B cell (primary cell): ENCODE results near the gene CALN1. TPM values are rescaled to one million over a fixed set of nuclear protein-coding genes. Genes with fewer than 3 reads are reported as not detected.

Source experiments
- ATAC-seq: fragments of 200-7000 bp; cut with Tn5 transposase; one replicate; pipeline ENCODE4 v1.10.0; 2021; ENCODE audit warnings: low read depth, mild to moderate bottlenecking, moderate number of reproducible peaks, moderate library complexity
- CTCF ChIA-PET: fragments of 350-600 bp; sonication (Branson Sonifier 250); formaldehyde crosslinking; loops from one replicate; lab custom pipeline; 2021; ENCODE audit warnings: antibody characterized with exemption, inconsistent platforms; lab: Charles Lee
- POLR2A ChIA-PET: fragments of 350-600 bp; sonication (Branson Sonifier 250); formaldehyde crosslinking; loops from one replicate; lab custom pipeline; 2021; ENCODE audit warnings: antibody characterized with exemption; lab: Charles Lee
- DNase-seq: peaks from one replicate; pipeline ENCODE4 v3.0.0; 2013
- H2AFZ ChIP-seq: 2 replicates; pipeline ENCODE4 v1.6.1; 2012; ENCODE audit warnings: mild to moderate bottlenecking, low read depth, low read length; ENCODE audit not compliant: insufficient read depth, poor library complexity, severe bottlenecking
- H3K27ac ChIP-seq, 2 donors: 1 replicate in 1 of 2; 2 replicates in 1 of 2; pipeline ENCODE4 v1.5.1; 2012 to 2013; ENCODE audit warnings: low read length in 2 of 2, mild to moderate bottlenecking in 2 of 2, moderate library complexity in 1 of 2
- H3K27me3 ChIP-seq, 4 experiments: fragments of 200-600 bp in 1 of 4; sonication (generic) in 1 of 4; replicated peaks in 1 of 4; 1 replicate in 2 of 4; 2 replicates in 2 of 4; pipeline versions ENCODE4 v1.6.1 to v1.7.0; 2013 to 2016; ENCODE audit warnings: low read length in 3 of 4, mild to moderate bottlenecking in 2 of 4, mixed read lengths in 1 of 4, moderate library complexity in 1 of 4; ENCODE audit not compliant: insufficient read depth in 4 of 4, control insufficient read depth in 3 of 4; ENCODE audit errors: control extremely low read depth in 1 of 4
- H3K36me3 ChIP-seq, 2 experiments: replicated peaks in 1 of 2; 1 replicate in 1 of 2; 2 replicates in 1 of 2; pipeline versions ENCODE4 v1.6.1 to v1.7.1; 2013; ENCODE audit warnings: low read length in 1 of 2; ENCODE audit not compliant: insufficient read depth in 2 of 2, control insufficient read depth in 1 of 2; ENCODE audit errors: control extremely low read depth in 1 of 2, extremely low read depth in 1 of 2
- H3K4me1 ChIP-seq, 2 donors: fragments of 200-600 bp in 1 of 2; sonication (generic) in 1 of 2; 1 replicate in 1 of 2; 2 replicates in 1 of 2; pipeline versions ENCODE4 v1.5.1 to v1.6.1; 2013 to 2017; ENCODE audit warnings: low read length in 2 of 2; ENCODE audit not compliant: control insufficient read depth in 2 of 2, insufficient read depth in 2 of 2
- H3K4me2 ChIP-seq: replicated peaks from 2 replicates; pipeline ENCODE3; 2012; ENCODE audit warnings: mild to moderate bottlenecking, low read depth, low read length; ENCODE audit not compliant: poor library complexity, severe bottlenecking
- H3K4me3 ChIP-seq, 5 experiments: fragments of 200-600 bp in 1 of 5; sonication (generic) in 1 of 5; 1 replicate in 3 of 5; 2 replicates in 2 of 5; pipeline versions ENCODE4 v1.5.1 to v1.7.0; 2011 to 2016; ENCODE audit warnings: low read length in 4 of 5, mild to moderate bottlenecking in 4 of 5, low read depth in 2 of 5, control low read depth in 1 of 5, moderate library complexity in 1 of 5; ENCODE audit not compliant: insufficient read depth in 1 of 5; ENCODE audit errors: control extremely low read depth in 1 of 5, extremely low read depth in 1 of 5
- H3K79me2 ChIP-seq: fragments of 200-600 bp; sonication (generic); one replicate; pipeline ENCODE4 v1.6.0; 2016; ENCODE audit warnings: low read length; ENCODE audit not compliant: control insufficient read depth, insufficient read depth
- H3K9ac ChIP-seq: fragments of 200-600 bp; sonication (generic); 2 replicates; pipeline ENCODE4 v1.6.1; 2017; ENCODE audit warnings: mild to moderate bottlenecking, low read length, moderate library complexity
- H3K9me3 ChIP-seq, 3 donors: one replicate each; pipeline versions ENCODE4 v1.6.1 to v1.7.1; 2013; ENCODE audit warnings: low read length in 2 of 3; ENCODE audit not compliant: control insufficient read depth in 2 of 3, insufficient read depth in 1 of 3; ENCODE audit errors: control extremely low read depth in 1 of 3
- H4K20me1 ChIP-seq: 2 replicates; pipeline ENCODE4 v1.6.0; 2012; ENCODE audit warnings: mild to moderate bottlenecking, low read length; ENCODE audit not compliant: insufficient read depth, control insufficient read depth, poor library complexity, severe bottlenecking
- H3K27ac Mint-ChIP-seq: one replicate; pipeline ENCODE4 v1.8.0; 2021; ENCODE audit warnings: mixed read lengths
- H3K27me3 Mint-ChIP-seq: one replicate; pipeline ENCODE4 v1.8.0; 2021; ENCODE audit warnings: mixed read lengths
- H3K4me1 Mint-ChIP-seq: one replicate; pipeline ENCODE4 v1.8.0; 2021; ENCODE audit warnings: mixed read lengths
- H3K4me3 Mint-ChIP-seq: one replicate; pipeline ENCODE4 v1.8.0; 2021; ENCODE audit warnings: mixed read lengths
- H3K9me3 Mint-ChIP-seq: one replicate; pipeline ENCODE4 v1.8.0; 2022; ENCODE audit warnings: mixed read lengths; ENCODE audit not compliant: insufficient read depth
- EZH2 ChIP-seq: IDR thresholded peaks from 2 replicates; pipeline ENCODE4 v1.6.1; 2012; ENCODE audit warnings: borderline replicate concordance, low read depth, mild to moderate bottlenecking, moderate library complexity, low read length; ENCODE audit not compliant: insufficient read depth, poor library complexity, severe bottlenecking
- WGBS: methylation state at CpG from one replicate; pipeline ENCODE4 v1.1.5; 2013; ENCODE audit warnings: missing lambda C conversion rate; ENCODE audit not compliant: insufficient coverage; 5-methylcytosine and 5-hydroxymethylcytosine counted together
- intact Hi-C: fragments of 100-400 bp; cut with micrococcal nuclease; formaldehyde crosslinking; loops from one replicate; pipeline ENCODE4 v1.10.0; 2022
- polyA plus RNA-seq: library from polyadenylated mRNA; depleted of rRNA; stranded (reverse); fragments of >200 nt; gene quantifications from 2 replicates; pipeline ENCODE4 v1.2.3, GENCODE V29; 2012
- total RNA-seq, 2 donors: library from RNA; stranded (reverse); fragments of 120-200 nt in 1 of 2; gene quantifications; 1 replicate in 1 of 2; 2 replicates in 1 of 2; pipeline versions ENCODE4 v1.2.3 to v1.2.4, GENCODE V29; 2013 to 2022
- TF ChIP-seq, protein P1 (sequence below): fragments of 200-600 bp; IDR thresholded peaks from one replicate; pipeline ENCODE4 v1.8.0; 2022; ENCODE audit warnings: antibody characterized with exemption, mild to moderate bottlenecking

CALN1 gene
- total and polyA plus RNA-seq, 2 donors (not counting 1 experiment from before 2014, with no cell fraction given), result not detected

DNA sequence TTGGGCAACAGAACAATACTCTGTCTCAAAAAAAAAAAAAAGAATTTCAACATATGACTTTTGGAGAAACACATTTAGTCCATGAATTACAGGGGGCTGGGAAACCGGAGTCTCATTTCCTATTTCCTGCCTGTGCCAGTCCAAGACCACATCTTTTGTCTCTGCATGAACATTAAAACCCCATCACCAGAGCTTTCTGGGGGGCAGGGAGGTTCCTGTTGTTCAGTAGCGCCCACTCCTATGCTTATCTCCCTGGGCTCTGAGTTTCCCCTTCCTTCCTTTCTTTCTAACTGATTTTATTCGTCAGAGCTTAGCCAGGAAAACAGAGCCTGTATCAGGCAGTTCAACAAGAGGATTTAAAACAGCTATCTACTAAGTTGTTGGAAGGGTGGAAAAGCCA is 119.3 kb downstream of the CALN1 start:
- 0% methylated on average over 1 of the region's 3 CpGs for WGBS
- Histone ChIP-seq H3K36me3 (no peaks in the 10 kb centered on the region), H3K4me3 (no peak overlapping the region), H3K27me3 (no peaks in the 10 kb centered on the region), H3K9me3 (peaks cover 0 to 3% (median 0%) of the 10 kb centered on the region in 3 donors), H4K20me1 (no peaks in the 10 kb centered on the region), H3K79me2 (no peaks in the 10 kb centered on the region), H3K4me2 (no peak overlapping the region), H2AFZ (no peak overlapping the region), H3K4me1 (no peaks in the 10 kb centered on the region), H3K9ac (no peak overlapping the region), H3K27ac (no peak overlapping the region)
- intact Hi-C loops, result no loop called here
- no peak overlapping the region for H3K27ac Mint-ChIP-seq
- no peak overlapping the region for H3K4me3 Mint-ChIP-seq
- H3K4me1 Mint-ChIP-seq, result no peaks in the 10 kb centered on the region
- H3K27me3 Mint-ChIP-seq, result no peaks in the 10 kb centered on the region
- POLR2A ChIA-PET, result no interaction called here
- DNase-seq, result no peak
- TF ChIP-seq, protein P1, sequence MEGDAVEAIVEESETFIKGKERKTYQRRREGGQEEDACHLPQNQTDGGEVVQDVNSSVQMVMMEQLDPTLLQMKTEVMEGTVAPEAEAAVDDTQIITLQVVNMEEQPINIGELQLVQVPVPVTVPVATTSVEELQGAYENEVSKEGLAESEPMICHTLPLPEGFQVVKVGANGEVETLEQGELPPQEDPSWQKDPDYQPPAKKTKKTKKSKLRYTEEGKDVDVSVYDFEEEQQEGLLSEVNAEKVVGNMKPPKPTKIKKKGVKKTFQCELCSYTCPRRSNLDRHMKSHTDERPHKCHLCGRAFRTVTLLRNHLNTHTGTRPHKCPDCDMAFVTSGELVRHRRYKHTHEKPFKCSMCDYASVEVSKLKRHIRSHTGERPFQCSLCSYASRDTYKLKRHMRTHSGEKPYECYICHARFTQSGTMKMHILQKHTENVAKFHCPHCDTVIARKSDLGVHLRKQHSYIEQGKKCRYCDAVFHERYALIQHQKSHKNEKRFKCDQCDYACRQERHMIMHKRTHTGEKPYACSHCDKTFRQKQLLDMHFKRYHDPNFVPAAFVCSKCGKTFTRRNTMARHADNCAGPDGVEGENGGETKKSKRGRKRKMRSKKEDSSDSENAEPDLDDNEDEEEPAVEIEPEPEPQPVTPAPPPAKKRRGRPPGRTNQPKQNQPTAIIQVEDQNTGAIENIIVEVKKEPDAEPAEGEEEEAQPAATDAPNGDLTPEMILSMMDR, result no peak
- no peak for TF ChIP-seq EZH2
- ATAC-seq, result no peak
- CTCF ChIA-PET, result no interaction called here
- no peaks in the 10 kb centered on the region for H3K9me3 Mint-ChIP-seq

DNA sequence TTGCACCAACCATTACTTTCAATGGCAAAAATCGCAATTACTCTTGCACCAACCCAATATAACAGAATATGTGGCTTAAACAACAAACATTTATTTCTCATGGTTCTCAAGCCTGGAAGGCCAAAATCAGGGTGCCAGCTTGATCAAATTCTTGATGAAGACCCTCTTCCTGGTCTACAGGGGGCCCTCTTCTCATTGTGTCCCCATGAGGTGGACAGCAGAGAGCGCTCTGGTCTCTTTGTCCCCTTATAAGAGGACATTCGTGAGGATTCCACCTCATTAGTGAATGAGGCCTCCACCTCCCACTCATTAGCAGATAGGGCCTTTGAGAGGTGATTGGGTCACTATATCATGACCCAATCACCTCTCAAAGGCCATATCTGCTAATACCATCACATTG is 120.0 kb downstream of the CALN1 start:
- intact Hi-C loops, result no loop called here
- no peak for ATAC-seq
- no peaks in the 10 kb centered on the region for H3K27me3 Mint-ChIP-seq
- H3K36me3 ChIP-seq, result no peaks in the 10 kb centered on the region
- no peak overlapping the region for H2AFZ ChIP-seq
- H3K9me3 ChIP-seq, result peaks cover 0 to 3% (median 0%) of the 10 kb centered on the region in 3 donors
- no peaks in the 10 kb centered on the region for H3K4me1 ChIP-seq
- no peak overlapping the region for H3K4me2 ChIP-seq
- no peak overlapping the region for H3K9ac ChIP-seq
- H3K4me3 Mint-ChIP-seq, result no peak overlapping the region
- no peaks in the 10 kb centered on the region for H3K9me3 Mint-ChIP-seq
- DNase-seq, result no peak
- H3K4me1 Mint-ChIP-seq, result no peaks in the 10 kb centered on the region
- no peaks in the 10 kb centered on the region for H3K27me3 ChIP-seq
- 100% methylated on average over 1 of the region's 3 CpGs for WGBS
- ChIA-PET CTCF (no interaction called here), POLR2A (no interaction called here)
- no peaks in the 10 kb centered on the region for H4K20me1 ChIP-seq
- no peak overlapping the region for H3K27ac ChIP-seq
- H3K27ac Mint-ChIP-seq, result no peak overlapping the region
- TF ChIP-seq, protein P1, result no peak
- no peak for TF ChIP-seq EZH2
- no peak overlapping the region for H3K4me3 ChIP-seq
- no peaks in the 10 kb centered on the region for H3K79me2 ChIP-seq
